H1 (cell line): Measurements from ENCODE around the gene SMAD7. TPM values are rescaled to one million over a fixed set of nuclear protein-coding genes. Genes with fewer than 3 reads are reported as not detected.

Experiments used
- ASH2L ChIP-seq: fragments of 200-600, 300-600 bp; sonication (generic); IDR thresholded peaks from one replicate; pipeline ENCODE4 v1.7.1; 2017; ENCODE audit warnings: low read length
- CBX8 ChIP-seq: fragments of 300-800, 300-1000 bp; sonication (generic); IDR thresholded peaks from 2 replicates; pipeline ENCODE4 v1.7.1; 2016; ENCODE audit warnings: low read depth, low read length, borderline replicate concordance
- CEBPB ChIP-seq: IDR thresholded peaks from 2 replicates; pipeline ENCODE4 v1.6.1; 2012; ENCODE audit warnings: low read depth, low read length
- FOSL1 ChIP-seq: IDR thresholded peaks from 2 replicates; pipeline ENCODE4 v1.6.1; 2011; ENCODE audit warnings: mild to moderate bottlenecking, low read depth, low read length, moderate library complexity; ENCODE audit not compliant: insufficient read depth
- RFX5 ChIP-seq: IDR thresholded peaks from 2 replicates; pipeline ENCODE4 v1.6.1; 2011; ENCODE audit warnings: low read depth, low read length, improper control_type of control experiment, borderline replicate concordance
- SUZ12 ChIP-seq: fragments of 200-600 bp; sonication (generic); IDR thresholded peaks from 2 replicates; pipeline ENCODE4 v1.6.1; 2012; ENCODE audit warnings: mild to moderate bottlenecking, inconsistent platforms, low read length, moderate library complexity, mixed read lengths
- polyA plus RNA-seq, 7 experiments: library from polyadenylated mRNA; depleted of rRNA in 3 of 7; stranded (reverse) in 5 of 7; unstranded in 2 of 7; fragments of >200 nt in 5 of 7; fragments of 200-250 nt in 2 of 7; gene quantifications; 1 replicate in 5 of 7; 2 replicates in 1 of 7; 4 replicates in 1 of 7; pipeline versions ENCODE4 v1.2.1 to v1.2.3, GENCODE V29; 2011 to 2013; ENCODE audit warnings: missing spikeins in 2 of 7, mixed read lengths in 2 of 7
- total RNA-seq: library from RNA; stranded (reverse); fragmentation: NEBNext Ultra II Directional; extraction: Animal tissue kit (Norgen Biotek cat#: 25700); gene quantifications from 2 replicates; pipeline ENCODE4 v1.2.1, GENCODE V29; 2021
- TF ChIP-seq, protein P1 (sequence below): IDR thresholded peaks from 2 replicates; pipeline ENCODE4 v1.6.1; 2012; ENCODE audit warnings: inconsistent platforms

Gene SMAD7
- total and polyA plus RNA-seq, 2 of the 8 experiments (the other 6 are each of a cell fraction or from before 2014, with no cell fraction given): 6.5 to 15.5 TPM

DNA sequence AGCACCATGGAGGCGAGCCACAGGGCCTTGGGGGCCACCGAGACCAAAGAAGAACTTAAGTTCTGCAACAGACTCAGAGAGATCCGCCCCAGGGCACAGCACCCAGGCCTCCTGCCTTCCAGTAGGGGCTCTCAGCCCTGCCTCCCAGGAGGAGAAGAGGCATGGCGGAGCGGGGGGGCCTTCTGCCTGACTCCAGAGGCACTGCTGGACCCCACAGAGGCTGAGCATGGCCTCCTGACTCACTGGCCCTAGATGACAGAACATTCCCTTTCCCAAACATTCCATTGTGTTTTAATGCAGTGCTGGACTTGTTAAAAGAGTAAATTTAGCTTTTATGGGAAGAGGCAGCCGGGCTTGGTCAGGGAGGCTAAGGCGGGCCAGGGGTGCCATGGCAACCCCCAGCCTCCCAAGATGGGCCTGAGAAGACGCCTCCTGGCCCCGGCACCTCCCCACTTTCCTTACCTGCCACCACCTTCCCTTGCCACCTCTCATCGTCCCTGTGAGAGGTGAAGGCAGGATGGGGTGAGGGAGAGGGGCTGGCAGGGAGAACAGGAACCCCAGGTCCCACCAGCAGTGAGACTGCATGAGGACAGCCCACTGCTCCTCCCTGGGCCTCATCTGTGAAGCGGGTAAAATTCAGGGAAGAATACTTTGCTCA, 65.4 kb downstream of the SMAD7 start (continued):
- TF ChIP-seq FOSL1: no peak
- TF ChIP-seq CBX8: no peak
- no peak for TF ChIP-seq RFX5
- no peak for TF ChIP-seq SUZ12
- TF ChIP-seq ASH2L: no peak
- TF ChIP-seq, protein P1, sequence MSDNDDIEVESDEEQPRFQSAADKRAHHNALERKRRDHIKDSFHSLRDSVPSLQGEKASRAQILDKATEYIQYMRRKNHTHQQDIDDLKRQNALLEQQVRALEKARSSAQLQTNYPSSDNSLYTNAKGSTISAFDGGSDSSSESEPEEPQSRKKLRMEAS: no peak
- no peak for TF ChIP-seq CEBPB
